OCI-LY1 (cell line): ENCODE measurements around the gene WBP1L.

Experiments
- H2AFZ ChIP-seq: fragments of 200-600 bp; sonication (generic), shearing (Covaris generic); 2 replicates; pipeline ENCODE4 v1.6.0; 2014; ENCODE audit warnings: antibody characterized with exemption, mild to moderate bottlenecking, low read length
- H3F3A ChIP-seq: fragments of 200-600 bp; sonication (generic), shearing (Covaris generic); 2 replicates; pipeline ENCODE4 v1.6.0; 2014; ENCODE audit warnings: mild to moderate bottlenecking, antibody characterized with exemption, low read length, moderate library complexity; ENCODE audit not compliant: insufficient read depth
- H3K27ac ChIP-seq: fragments of 200-600 bp; sonication (generic); 2 replicates; pipeline ENCODE4 v1.5.1; 2014; ENCODE audit warnings: low read length, mixed run types, mild to moderate bottlenecking, low read depth; ENCODE audit not compliant: poor library complexity, severe bottlenecking
- H3K27me3 ChIP-seq: fragments of 200-600 bp; sonication (generic); 2 replicates; pipeline ENCODE4 v1.6.0; 2014; ENCODE audit warnings: antibody characterized with exemption, mild to moderate bottlenecking, low read length, moderate library complexity; ENCODE audit not compliant: insufficient read depth
- H3K36me3 ChIP-seq: fragments of 200-600 bp; sonication (generic); 2 replicates; pipeline ENCODE4 v1.6.1; 2014; ENCODE audit warnings: mild to moderate bottlenecking, antibody characterized with exemption, low read length, moderate library complexity, mixed read lengths; ENCODE audit not compliant: insufficient read depth
- H3K4me1 ChIP-seq: fragments of 200-600 bp; sonication (generic); 2 replicates; pipeline ENCODE4 v1.5.1; 2014; ENCODE audit warnings: mild to moderate bottlenecking, low read length, moderate library complexity; ENCODE audit not compliant: insufficient read depth, severe bottlenecking
- H3K4me2 ChIP-seq: fragments of 200-600 bp; sonication (generic), shearing (Covaris generic); 2 replicates; pipeline ENCODE4 v1.6.1; 2014; ENCODE audit warnings: low read length
- H3K4me3 ChIP-seq: fragments of 200-600 bp; sonication (generic); 2 replicates; pipeline ENCODE4 v1.5.1; 2014; ENCODE audit warnings: low read length, low read depth, mild to moderate bottlenecking, mixed read lengths; ENCODE audit not compliant: poor library complexity, severe bottlenecking
- H3K79me2 ChIP-seq: fragments of 200-600 bp; shearing (Covaris generic); 2 replicates; pipeline ENCODE4 v1.6.1; 2016; ENCODE audit warnings: mixed run types, low read length, mixed read lengths; ENCODE audit not compliant: insufficient read depth
- H3K9ac ChIP-seq: fragments of 200-600 bp; sonication (generic), shearing (Covaris generic); 2 replicates; pipeline ENCODE4 v1.6.1; 2014; ENCODE audit warnings: mild to moderate bottlenecking, low read length, mixed read lengths
- H3K9me2 ChIP-seq: fragments of 200-600 bp; sonication (generic), shearing (Covaris generic); 2 replicates; pipeline ENCODE4 v1.6.1; 2014; ENCODE audit warnings: low read depth, mild to moderate bottlenecking, low read length, mixed read lengths
- H3K9me3 ChIP-seq: fragments of 200-600 bp; shearing (Covaris generic); 2 replicates; pipeline ENCODE4 v1.6.1; 2014; ENCODE audit warnings: low read length, mixed read lengths
- H4K20me1 ChIP-seq: fragments of 200-600 bp; sonication (generic), shearing (Covaris generic); 2 replicates; pipeline ENCODE4 v1.6.0; 2016; ENCODE audit warnings: mild to moderate bottlenecking, low read length; ENCODE audit not compliant: insufficient read depth
- EZH2 ChIP-seq: fragments of 200-600 bp; sonication (generic), shearing (Covaris generic); IDR thresholded peaks from 2 replicates; pipeline ENCODE4 v1.8.0; 2017; ENCODE audit warnings: borderline replicate concordance, mixed run types, mild to moderate bottlenecking, antibody characterized with exemption, low read length, moderate library complexity, mixed read lengths
- TF ChIP-seq, protein P1 (sequence below): fragments of 200-600 bp; sonication (generic), shearing (Covaris generic); IDR thresholded peaks from 2 replicates; pipeline ENCODE4 v1.5.1; 2017; ENCODE audit warnings: mild to moderate bottlenecking, antibody characterized with exemption, low read length, moderate library complexity, mixed read lengths

WBP1L gene

DNA sequence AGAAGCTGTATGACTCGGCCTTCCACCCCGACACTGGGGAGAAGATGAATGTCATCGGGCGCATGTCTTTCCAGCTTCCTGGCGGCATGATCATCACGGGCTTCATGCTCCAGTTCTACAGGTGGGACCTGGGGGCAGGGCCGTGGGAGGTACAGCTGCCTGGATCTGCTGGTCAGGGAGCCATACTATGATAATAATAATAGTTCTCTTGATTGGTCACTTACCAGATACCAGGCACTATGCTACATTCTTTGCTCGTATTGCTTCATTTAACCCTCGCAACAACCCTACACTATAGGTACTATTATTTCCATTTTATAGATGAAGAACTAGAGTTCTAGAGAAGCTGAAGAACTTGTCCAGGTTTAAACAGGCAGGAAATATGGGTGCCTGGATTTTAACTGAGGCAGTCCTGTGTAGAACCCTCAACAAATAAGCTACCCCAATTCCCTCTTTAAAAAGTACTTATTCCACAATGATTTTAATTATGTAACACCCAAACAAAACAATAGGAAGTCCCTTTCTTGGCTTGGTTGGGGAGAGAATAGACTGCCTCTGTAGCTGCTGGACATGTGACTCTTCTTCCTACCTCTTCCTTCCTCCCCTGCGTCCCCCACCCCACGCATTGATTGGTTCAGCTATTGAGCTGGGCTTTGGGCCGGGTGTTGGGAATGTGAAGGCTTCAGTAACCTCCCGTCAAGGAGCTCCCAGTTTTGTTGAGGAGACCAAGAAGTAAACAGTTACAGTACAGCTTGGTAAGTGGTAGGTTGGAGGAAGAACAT is 16.5 kb upstream of the WBP1L start:
- H3K4me1 ChIP-seq: no peaks in the 10 kb centered on the region
- no peaks in the 10 kb centered on the region for H3K27me3 ChIP-seq
- H3K9me2 ChIP-seq: no peaks in the 10 kb centered on the region
- no peak overlapping the region for H3K4me3 ChIP-seq
- H3K9me3 ChIP-seq: no peaks in the 10 kb centered on the region
- no peaks in the 10 kb centered on the region for H4K20me1 ChIP-seq
- H3K79me2 ChIP-seq: no peaks in the 10 kb centered on the region
- H3K36me3 ChIP-seq: peaks cover 34% of the 10 kb centered on the region
- TF ChIP-seq, protein P1, sequence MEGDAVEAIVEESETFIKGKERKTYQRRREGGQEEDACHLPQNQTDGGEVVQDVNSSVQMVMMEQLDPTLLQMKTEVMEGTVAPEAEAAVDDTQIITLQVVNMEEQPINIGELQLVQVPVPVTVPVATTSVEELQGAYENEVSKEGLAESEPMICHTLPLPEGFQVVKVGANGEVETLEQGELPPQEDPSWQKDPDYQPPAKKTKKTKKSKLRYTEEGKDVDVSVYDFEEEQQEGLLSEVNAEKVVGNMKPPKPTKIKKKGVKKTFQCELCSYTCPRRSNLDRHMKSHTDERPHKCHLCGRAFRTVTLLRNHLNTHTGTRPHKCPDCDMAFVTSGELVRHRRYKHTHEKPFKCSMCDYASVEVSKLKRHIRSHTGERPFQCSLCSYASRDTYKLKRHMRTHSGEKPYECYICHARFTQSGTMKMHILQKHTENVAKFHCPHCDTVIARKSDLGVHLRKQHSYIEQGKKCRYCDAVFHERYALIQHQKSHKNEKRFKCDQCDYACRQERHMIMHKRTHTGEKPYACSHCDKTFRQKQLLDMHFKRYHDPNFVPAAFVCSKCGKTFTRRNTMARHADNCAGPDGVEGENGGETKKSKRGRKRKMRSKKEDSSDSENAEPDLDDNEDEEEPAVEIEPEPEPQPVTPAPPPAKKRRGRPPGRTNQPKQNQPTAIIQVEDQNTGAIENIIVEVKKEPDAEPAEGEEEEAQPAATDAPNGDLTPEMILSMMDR: no peak
- no peak for TF ChIP-seq EZH2
- H3K4me2 ChIP-seq: no peak overlapping the region
- no peak overlapping the region for H3K9ac ChIP-seq
- no peak overlapping the region for H2AFZ ChIP-seq
- H3F3A ChIP-seq: no peaks in the 10 kb centered on the region
- H3K27ac ChIP-seq: no peak overlapping the region

DNA sequence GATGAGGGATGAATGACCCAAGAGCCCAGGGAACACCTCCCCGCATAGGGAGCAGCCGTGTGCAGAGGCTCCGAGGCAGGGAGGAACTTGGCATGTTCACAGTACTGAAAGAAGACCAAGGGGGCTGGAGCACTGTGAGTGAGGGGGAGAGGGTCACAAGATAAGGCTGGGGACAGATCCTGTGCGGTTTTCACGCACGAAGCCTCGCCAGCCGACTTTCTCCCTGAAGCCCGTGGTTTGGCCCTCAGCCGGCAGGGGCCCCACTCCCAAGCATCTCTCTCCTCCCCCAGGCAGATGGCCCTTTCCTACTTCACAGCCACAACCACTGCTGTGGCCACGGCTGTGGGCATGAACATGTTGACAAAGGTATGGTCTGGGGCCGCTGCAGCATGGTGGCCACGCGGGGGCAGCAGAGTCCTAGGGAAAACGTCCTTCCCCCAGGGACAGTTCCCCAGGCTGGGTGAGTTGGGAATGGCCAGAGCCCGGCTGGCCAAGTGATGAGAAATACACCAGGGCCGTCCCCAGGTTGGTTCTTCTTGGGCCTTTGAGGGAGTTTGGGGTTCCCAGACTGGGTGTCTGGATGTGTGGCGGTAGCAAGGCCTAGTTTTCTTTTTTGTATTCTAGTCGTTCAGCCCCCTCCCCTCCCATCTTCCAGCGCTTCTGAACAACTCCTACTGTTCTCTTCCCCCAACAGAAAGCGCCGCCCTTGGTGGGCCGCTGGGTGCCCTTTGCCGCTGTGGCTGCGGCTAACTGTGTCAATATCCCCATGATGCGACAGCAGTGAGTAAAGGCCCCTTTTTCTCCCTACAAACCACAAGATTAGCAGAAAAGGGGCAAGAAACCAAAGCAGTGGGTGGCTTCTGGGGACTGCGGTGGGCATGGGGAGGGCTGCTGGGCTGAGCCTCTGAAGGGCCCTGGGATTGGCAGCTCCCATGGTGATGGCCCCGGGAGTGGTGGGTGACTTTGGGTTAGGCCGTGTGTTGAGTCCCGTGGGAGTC is 14.4 kb upstream of the WBP1L start:
- Histone ChIP-seq H3K27me3 (no peaks in the 10 kb centered on the region), H3K9ac (no peak overlapping the region), H2AFZ (no peak overlapping the region), H4K20me1 (no peaks in the 10 kb centered on the region), H3K79me2 (no peaks in the 10 kb centered on the region), H3K4me1 (no peaks in the 10 kb centered on the region), H3K9me2 (no peaks in the 10 kb centered on the region), H3F3A (no peaks in the 10 kb centered on the region), H3K4me3 (no peak overlapping the region), H3K36me3 (peaks cover 35% of the 10 kb centered on the region), H3K9me3 (no peaks in the 10 kb centered on the region), H3K4me2 (no peak overlapping the region), H3K27ac (no peak overlapping the region)
- no peak for TF ChIP-seq EZH2
- TF ChIP-seq, protein P1: peak; percentile 43

DNA sequence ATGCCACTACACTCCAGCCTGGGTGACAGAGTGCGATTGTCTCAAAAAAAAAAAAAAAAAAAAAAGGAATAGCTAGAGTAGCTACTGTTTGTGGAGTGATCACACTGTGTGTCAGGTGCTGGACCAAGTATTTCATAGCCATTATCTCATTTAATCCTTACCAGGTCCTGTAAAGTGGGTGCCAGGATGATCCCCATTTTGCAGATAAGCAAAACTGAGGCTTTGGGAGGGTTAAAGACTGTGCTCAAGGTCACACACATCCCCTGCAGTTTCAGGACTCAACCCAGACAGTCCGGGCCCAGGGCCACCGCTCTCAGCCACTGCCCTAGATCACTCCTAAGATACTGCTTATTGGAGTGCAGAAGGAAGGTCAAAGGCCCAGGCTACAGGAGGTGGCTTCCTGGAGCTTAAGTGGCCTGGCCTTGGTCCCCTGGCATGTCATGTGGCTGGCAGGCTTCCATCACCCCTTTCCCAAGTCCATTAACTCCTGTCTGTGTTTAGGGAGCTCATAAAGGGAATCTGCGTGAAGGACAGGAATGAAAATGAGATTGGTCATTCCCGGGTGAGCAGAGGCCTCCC is 12.4 kb upstream of the WBP1L start:
- Histone ChIP-seq H2AFZ (no peak overlapping the region), H3K9ac (no peak overlapping the region), H3K79me2 (no peaks in the 10 kb centered on the region), H3K9me2 (no peaks in the 10 kb centered on the region), H3K27me3 (no peaks in the 10 kb centered on the region), H3K4me2 (no peak overlapping the region), H3K9me3 (no peaks in the 10 kb centered on the region), H3K4me1 (no peaks in the 10 kb centered on the region), H4K20me1 (no peaks in the 10 kb centered on the region), H3K4me3 (no peak overlapping the region), H3K36me3 (peaks cover 35% of the 10 kb centered on the region), H3K27ac (no peak overlapping the region), H3F3A (no peaks in the 10 kb centered on the region)
- TF ChIP-seq EZH2: no peak
- TF ChIP-seq, protein P1: no peak
